ENCODE results near the gene DGLUCY. TPM values are rescaled to one million over a fixed set of nuclear protein-coding genes. Genes with fewer than 3 reads are reported as not detected.

The DGLUCY gene, protein sequence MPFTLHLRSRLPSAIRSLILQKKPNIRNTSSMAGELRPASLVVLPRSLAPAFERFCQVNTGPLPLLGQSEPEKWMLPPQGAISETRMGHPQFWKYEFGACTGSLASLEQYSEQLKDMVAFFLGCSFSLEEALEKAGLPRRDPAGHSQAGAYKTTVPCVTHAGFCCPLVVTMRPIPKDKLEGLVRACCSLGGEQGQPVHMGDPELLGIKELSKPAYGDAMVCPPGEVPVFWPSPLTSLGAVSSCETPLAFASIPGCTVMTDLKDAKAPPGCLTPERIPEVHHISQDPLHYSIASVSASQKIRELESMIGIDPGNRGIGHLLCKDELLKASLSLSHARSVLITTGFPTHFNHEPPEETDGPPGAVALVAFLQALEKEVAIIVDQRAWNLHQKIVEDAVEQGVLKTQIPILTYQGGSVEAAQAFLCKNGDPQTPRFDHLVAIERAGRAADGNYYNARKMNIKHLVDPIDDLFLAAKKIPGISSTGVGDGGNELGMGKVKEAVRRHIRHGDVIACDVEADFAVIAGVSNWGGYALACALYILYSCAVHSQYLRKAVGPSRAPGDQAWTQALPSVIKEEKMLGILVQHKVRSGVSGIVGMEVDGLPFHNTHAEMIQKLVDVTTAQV
- 10 to 100 TPM; 32.6 to 35.7 (median 34.4) TPM for total RNA-seq

DNA sequence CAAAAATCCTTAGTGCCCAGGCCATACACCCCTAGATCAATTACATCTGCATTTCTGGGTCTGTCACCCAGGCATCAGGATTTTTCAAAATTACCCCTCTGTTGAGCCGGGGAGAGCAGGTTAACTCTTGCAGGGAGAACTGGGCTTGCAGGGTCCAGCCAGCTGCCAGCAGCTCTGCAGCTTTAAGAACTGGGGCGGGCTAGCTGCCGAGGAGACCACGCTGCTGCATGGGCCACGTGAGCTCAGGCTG lies at the start of gene DGLUCY:
Gene DGLUCY (plus strand): TSS at position 245 of the 250 bp plus-strand sequence. CDS start 46,222 bp downstream, outside the sequence.
- Histone ChIP-seq H3K4me1 (peaks cover 9 to 10% of the 10 kb centered on the region in 2 donors), H3K4me3 (peak within 1 kb of the TSS; percentile 55 to 77 (median 59)), H3K27me3 (no peaks in the 10 kb centered on the region), H3K9me3 (no peaks in the 10 kb centered on the region), H3K27ac (peak within 1 kb of the TSS; percentile 95 to 98), H3K36me3 (no peaks in the 10 kb centered on the region)
- peak in 1 of 3 donors; percentile 11 for TF ChIP-seq POLR2AphosphoS5 (IDR thresholded peaks at IDR 0.05)
- TF ChIP-seq, protein P1, sequence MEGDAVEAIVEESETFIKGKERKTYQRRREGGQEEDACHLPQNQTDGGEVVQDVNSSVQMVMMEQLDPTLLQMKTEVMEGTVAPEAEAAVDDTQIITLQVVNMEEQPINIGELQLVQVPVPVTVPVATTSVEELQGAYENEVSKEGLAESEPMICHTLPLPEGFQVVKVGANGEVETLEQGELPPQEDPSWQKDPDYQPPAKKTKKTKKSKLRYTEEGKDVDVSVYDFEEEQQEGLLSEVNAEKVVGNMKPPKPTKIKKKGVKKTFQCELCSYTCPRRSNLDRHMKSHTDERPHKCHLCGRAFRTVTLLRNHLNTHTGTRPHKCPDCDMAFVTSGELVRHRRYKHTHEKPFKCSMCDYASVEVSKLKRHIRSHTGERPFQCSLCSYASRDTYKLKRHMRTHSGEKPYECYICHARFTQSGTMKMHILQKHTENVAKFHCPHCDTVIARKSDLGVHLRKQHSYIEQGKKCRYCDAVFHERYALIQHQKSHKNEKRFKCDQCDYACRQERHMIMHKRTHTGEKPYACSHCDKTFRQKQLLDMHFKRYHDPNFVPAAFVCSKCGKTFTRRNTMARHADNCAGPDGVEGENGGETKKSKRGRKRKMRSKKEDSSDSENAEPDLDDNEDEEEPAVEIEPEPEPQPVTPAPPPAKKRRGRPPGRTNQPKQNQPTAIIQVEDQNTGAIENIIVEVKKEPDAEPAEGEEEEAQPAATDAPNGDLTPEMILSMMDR (IDR thresholded peaks at IDR 0.05) = no peak
- TF ChIP-seq POLR2A (IDR thresholded peaks at IDR 0.05) = no peak
- no peak for DNase-seq (ENCODE audit: low spot score in 2 of 2)
- intact Hi-C loops (cut with DNase I; ENCODE audit: low total_unique reads) = no loop called here

DNA sequence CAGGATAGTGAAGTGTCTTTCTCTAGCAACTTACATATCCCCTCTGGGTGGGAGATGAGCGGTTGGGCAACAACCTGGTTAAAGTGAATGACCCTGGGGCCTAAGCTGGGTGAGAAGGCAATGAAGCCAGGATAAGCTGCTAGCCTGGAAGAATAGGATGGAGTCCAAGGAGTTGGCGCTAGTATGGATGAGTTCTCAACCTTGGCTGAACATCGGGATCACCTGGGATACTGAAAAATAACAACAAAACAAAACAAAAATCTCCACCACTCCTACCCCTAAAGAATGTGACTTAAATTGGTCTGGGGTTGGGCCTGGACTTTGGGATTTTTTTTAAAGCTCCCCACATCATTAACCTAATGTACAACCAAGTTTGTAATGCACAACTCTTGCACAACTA lies 48.6 kb upstream of the DGLUCY start:
- no peaks in the 10 kb centered on the region for H3K27me3 ChIP-seq
- no peak overlapping the region for H3K4me3 ChIP-seq
- H3K9me3 ChIP-seq = no peaks in the 10 kb centered on the region
- DNase-seq (ENCODE audit: low spot score in 2 of 2) = peak in 1 of 2 donors; percentile 60
- H3K36me3 ChIP-seq = no peaks in the 10 kb centered on the region
- peak overlapping the region; percentile 66 to 77 for H3K27ac ChIP-seq
- H3K4me1 ChIP-seq = peaks cover 3 to 12% of the 10 kb centered on the region in 2 donors
- intact Hi-C loops (cut with DNase I; ENCODE audit: low total_unique reads) = no loop called here
- TF ChIP-seq POLR2AphosphoS5 (IDR thresholded peaks at IDR 0.05) (no peak), POLR2A (IDR thresholded peaks at IDR 0.05) (no peak)
- TF ChIP-seq, protein P1 (IDR thresholded peaks at IDR 0.05) = no peak

DNA sequence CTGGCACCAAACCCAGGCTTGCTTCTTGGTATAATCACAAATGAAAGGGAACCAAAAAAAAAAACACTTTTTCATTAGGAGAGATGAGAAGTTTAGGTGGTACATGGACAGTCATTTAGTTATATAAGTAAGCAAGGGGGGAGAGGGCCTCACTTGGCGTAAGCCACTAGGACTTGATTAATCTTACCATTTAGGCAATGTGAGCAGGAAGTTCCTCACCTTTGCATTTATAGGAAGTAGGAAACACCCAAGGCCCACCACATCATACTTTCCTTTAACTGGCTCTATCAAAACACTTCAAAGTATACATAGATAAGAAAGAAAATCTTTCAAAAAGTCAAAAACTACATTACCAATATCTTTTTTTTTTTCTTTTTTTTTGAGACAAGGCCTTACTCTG lies 46.7 kb upstream of the DGLUCY start:
- TF ChIP-seq, protein P1 (IDR thresholded peaks at IDR 0.05) = no peak
- TF ChIP-seq POLR2A (IDR thresholded peaks at IDR 0.05) (no peak), POLR2AphosphoS5 (IDR thresholded peaks at IDR 0.05) (no peak)
- no peaks in the 10 kb centered on the region for H3K36me3 ChIP-seq
- no peak for DNase-seq (ENCODE audit: low spot score in 2 of 2)
- H3K4me3 ChIP-seq = no peak overlapping the region
- H3K9me3 ChIP-seq = no peaks in the 10 kb centered on the region
- no peak overlapping the region for H3K27ac ChIP-seq
- intact Hi-C loops (cut with DNase I; ENCODE audit: low total_unique reads) = no loop called here
- H3K4me1 ChIP-seq = peaks cover 3 to 12% of the 10 kb centered on the region in 2 donors
- H3K27me3 ChIP-seq = no peaks in the 10 kb centered on the region

DNA sequence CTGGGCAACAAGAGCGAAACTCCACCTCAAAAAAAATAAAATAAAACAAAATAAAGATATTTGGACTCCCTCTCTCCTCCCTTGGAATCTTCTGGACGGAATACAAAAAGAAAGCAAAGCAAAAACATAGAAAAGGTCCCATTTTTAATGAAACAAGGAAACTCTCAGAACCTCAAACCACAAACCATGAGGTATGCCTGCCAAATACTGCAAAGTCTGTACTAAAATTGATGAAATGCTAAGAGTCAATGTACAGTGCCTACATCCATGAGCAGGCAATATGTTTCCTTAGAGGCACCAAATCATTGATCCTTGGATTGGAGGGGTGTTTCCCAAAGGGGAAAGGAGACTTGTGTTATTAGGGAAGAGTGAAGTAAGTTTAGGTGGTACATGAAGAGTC lies 45.2 kb upstream of the DGLUCY start:
- Histone ChIP-seq H3K4me3 (no peak overlapping the region), H3K27ac (peak overlapping the region; percentile 41 to 74), H3K27me3 (no peaks in the 10 kb centered on the region), H3K36me3 (no peaks in the 10 kb centered on the region), H3K9me3 (no peaks in the 10 kb centered on the region), H3K4me1 (peaks cover 3 to 12% of the 10 kb centered on the region in 2 donors)
- DNase-seq (ENCODE audit: low spot score in 2 of 2) = no peak
- intact Hi-C loops (cut with DNase I; ENCODE audit: low total_unique reads) = no loop called here
- TF ChIP-seq POLR2AphosphoS5 (IDR thresholded peaks at IDR 0.05) (no peak), POLR2A (IDR thresholded peaks at IDR 0.05) (no peak)
- TF ChIP-seq, protein P1 (IDR thresholded peaks at IDR 0.05) = no peak

DNA sequence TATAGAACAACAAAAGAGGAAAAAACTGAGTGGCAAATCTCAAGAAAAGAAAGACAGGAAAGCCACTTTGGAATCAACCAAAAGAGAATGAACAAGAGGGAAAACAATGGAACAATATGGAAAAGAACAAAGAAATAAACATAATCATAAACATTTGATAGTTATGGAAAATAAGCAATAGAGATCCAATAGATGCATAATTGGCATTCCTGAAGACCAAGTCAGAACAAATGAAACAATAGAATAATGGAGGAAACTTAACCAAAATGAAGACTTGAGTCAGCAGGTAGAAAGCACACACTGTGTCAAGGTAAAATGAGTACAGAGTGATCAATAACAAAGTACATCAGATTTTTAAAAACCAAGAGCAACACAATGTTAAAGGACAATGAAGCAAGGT lies 43.3 kb upstream of the DGLUCY start:
- H3K4me3 ChIP-seq = no peak overlapping the region
- no peaks in the 10 kb centered on the region for H3K9me3 ChIP-seq
- no peak for DNase-seq (ENCODE audit: low spot score in 2 of 2)
- no peak overlapping the region for H3K27ac ChIP-seq
- H3K4me1 ChIP-seq = peaks cover 0 to 12% of the 10 kb centered on the region in 2 donors
- H3K36me3 ChIP-seq = no peaks in the 10 kb centered on the region
- H3K27me3 ChIP-seq = no peaks in the 10 kb centered on the region
- TF ChIP-seq, protein P1 (IDR thresholded peaks at IDR 0.05) = no peak
- TF ChIP-seq POLR2AphosphoS5 (IDR thresholded peaks at IDR 0.05) (no peak), POLR2A (IDR thresholded peaks at IDR 0.05) (no peak)
- intact Hi-C loops (cut with DNase I; ENCODE audit: low total_unique reads) = no loop called here

Measured in breast epithelium (tissue), 4 donors.